OCI-LY7 (cell line): ENCODE measurements around the gene VIPR2.

ENCODE experiments used
- EZH2phosphoT487 ChIP-seq: fragments of 200-600 bp; sonication (generic); IDR thresholded peaks from 2 replicates; pipeline ENCODE4 v1.6.1; 2018; ENCODE audit warnings: low read depth, borderline replicate concordance, mild to moderate bottlenecking, mixed run types, antibody characterized with exemption, low read length, moderate library complexity, mixed read lengths
- TF ChIP-seq, protein P1 (sequence below): fragments of 200-600 bp; sonication (generic); conservative IDR thresholded peaks from 2 replicates; pipeline ENCODE4 v1.5.1; 2014; ENCODE audit warnings: mild to moderate bottlenecking, antibody characterized with exemption, low read length, moderate library complexity, mixed read lengths

DNA sequence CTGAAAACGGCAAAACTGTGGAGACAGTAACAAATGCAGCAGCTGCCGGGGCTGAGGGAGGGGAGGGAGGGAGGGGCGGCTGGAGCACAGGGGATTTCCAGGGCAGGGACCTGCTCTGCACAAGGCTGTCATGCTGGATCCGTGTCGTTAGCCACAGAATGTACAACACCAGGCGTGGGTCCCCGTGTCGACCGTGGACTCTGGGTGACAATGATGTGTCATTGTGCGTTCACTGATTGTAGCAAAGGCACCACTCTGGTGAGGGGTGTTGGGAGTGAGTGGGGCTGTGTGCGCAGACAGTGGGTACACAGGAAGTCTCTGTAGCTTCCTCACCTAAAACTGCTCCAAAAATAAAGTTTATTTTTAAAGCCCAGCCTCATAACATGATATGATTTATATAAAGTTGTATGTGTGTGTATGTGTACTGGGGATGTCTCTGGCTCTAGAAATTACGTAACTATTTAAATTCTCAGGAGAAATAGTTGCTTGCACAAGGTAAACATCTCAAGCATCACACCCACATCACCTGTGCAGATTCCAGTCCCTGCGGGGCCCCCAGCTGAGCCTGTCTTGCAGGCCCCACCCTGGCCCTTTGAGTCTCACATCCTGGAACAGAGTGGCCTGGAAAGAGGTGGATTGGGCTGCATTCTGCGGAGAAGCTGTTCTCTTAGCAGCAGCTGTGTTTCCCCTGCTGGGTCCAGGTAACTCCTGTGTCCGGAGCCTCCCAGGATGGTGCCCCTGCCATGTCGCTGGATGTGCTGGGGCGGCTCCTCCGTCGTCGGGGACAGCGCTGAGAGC is 152.6 kb downstream of the VIPR2 start:
- TF ChIP-seq, protein P1, sequence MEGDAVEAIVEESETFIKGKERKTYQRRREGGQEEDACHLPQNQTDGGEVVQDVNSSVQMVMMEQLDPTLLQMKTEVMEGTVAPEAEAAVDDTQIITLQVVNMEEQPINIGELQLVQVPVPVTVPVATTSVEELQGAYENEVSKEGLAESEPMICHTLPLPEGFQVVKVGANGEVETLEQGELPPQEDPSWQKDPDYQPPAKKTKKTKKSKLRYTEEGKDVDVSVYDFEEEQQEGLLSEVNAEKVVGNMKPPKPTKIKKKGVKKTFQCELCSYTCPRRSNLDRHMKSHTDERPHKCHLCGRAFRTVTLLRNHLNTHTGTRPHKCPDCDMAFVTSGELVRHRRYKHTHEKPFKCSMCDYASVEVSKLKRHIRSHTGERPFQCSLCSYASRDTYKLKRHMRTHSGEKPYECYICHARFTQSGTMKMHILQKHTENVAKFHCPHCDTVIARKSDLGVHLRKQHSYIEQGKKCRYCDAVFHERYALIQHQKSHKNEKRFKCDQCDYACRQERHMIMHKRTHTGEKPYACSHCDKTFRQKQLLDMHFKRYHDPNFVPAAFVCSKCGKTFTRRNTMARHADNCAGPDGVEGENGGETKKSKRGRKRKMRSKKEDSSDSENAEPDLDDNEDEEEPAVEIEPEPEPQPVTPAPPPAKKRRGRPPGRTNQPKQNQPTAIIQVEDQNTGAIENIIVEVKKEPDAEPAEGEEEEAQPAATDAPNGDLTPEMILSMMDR, result no peak
- no peak for TF ChIP-seq EZH2phosphoT487
